Measurements from ENCODE around the gene ADAMTS10.
"Not testable (repeated sequence)": the region's sequence is repeated elsewhere in the genome, so short reads cannot be mapped to it uniquely, and the experiment has no call there.

The ADAMTS10 gene

GRCh38 chr19:8561075-8561764 is 49.3 kb downstream of the ADAMTS10 start:
- DNase-seq (ENCODE audit: low spot score): no peak

GRCh38 chr19:8558325-8558724 is 52.2 kb downstream of the ADAMTS10 start:
- DNase-seq (ENCODE audit: low spot score): no peak

- no peak for DNase-seq (ENCODE audit: low spot score)
These were observed 52.8 kb downstream of the ADAMTS10 start for GRCh38 chr19:8557642-8558238.

GRCh38 chr19:8553729-8554128 is 56.8 kb downstream of the ADAMTS10 start:
- DNase-seq (ENCODE audit: low spot score): not testable (repeated sequence)

- peak; percentile 45 for DNase-seq (ENCODE audit: low spot score)
These were observed 57.7 kb downstream of the ADAMTS10 start for GRCh38 chr19:8552810-8553209.

- DNase-seq (ENCODE audit: low spot score): no peak
These were observed 60.4 kb downstream of the ADAMTS10 start for GRCh38 chr19:8550070-8550469.

GRCh38 chr19:8545743-8546142 is 64.8 kb downstream of the ADAMTS10 start:
- no peak for DNase-seq (ENCODE audit: low spot score)

- DNase-seq (ENCODE audit: low spot score): no peak
These were observed 66.3 kb downstream of the ADAMTS10 start for GRCh38 chr19:8544168-8544567.

- no peak for DNase-seq (ENCODE audit: low spot score)
These were observed 70.8 kb downstream of the ADAMTS10 start for GRCh38 chr19:8539621-8540149.

GRCh38 chr19:8537099-8537498 is 73.4 kb downstream of the ADAMTS10 start:
- DNase-seq (ENCODE audit: low spot score): no peak

- no peak for DNase-seq (ENCODE audit: low spot score)
These were observed 74.2 kb downstream of the ADAMTS10 start for GRCh38 chr19:8536282-8536681.

- no peak for DNase-seq (ENCODE audit: low spot score)
These were observed 78.3 kb downstream of the ADAMTS10 start for GRCh38 chr19:8532225-8532624.

GRCh38 chr19:8531470-8531869 is 79.0 kb downstream of the ADAMTS10 start:
- DNase-seq (ENCODE audit: low spot score): no peak

Measured in SK-N-DZ (cell line).